Fibroblast of skin of right biceps (primary cell): ENCODE measurements around the gene WEE2.

ENCODE experiments used
- DNase-seq: peaks from one replicate; pipeline ENCODE4 v3.0.0-alpha.2; 2013

Gene WEE2

GRCh38 chr7:141691961-141692360 lies 16.2 kb upstream of the WEE2 start:
- no peak for DNase-seq

GRCh38 chr7:141693082-141693481 lies 15.1 kb upstream of the WEE2 start:
- no peak for DNase-seq

GRCh38 chr7:141695803-141696289 lies 12.3 kb upstream of the WEE2 start:
- DNase-seq: no peak

GRCh38 chr7:141696348-141696747 lies 11.8 kb upstream of the WEE2 start:
- no peak for DNase-seq

- DNase-seq: peak; percentile 65
Observed at GRCh38 chr7:141697211-141697871, 10.8 kb upstream of the WEE2 start.

- no peak for DNase-seq
Observed at GRCh38 chr7:141698247-141699015, 9.7 kb upstream of the WEE2 start.

GRCh38 chr7:141699860-141700259 lies 8.3 kb upstream of the WEE2 start:
- DNase-seq: no peak

GRCh38 chr7:141700296-141700847 lies 7.8 kb upstream of the WEE2 start:
- DNase-seq: peak; percentile 14

- no peak for DNase-seq
Observed at GRCh38 chr7:141700848-141701371, 7.2 kb upstream of the WEE2 start.

- peak; percentile 28 for DNase-seq
Observed at GRCh38 chr7:141701489-141702046, 6.6 kb upstream of the WEE2 start.

- DNase-seq: peak; percentile 34
Observed at GRCh38 chr7:141702047-141702567, 6.0 kb upstream of the WEE2 start, which contains the start of gene DENND11. Gene DENND11 (minus strand): TSS chr7:141702166. CDS start chr7:141702153, 13 bp downstream.

- no peak for DNase-seq
Observed at GRCh38 chr7:141702892-141703291, 5.3 kb upstream of the WEE2 start.

- DNase-seq: no peak
Observed at GRCh38 chr7:141704112-141704511, 4.0 kb upstream of the WEE2 start.

GRCh38 chr7:141704741-141705140 lies 3.4 kb upstream of the WEE2 start:
- DNase-seq: peak; percentile 21

GRCh38 chr7:141706239-141707064 lies 1.7 kb upstream of the WEE2 start:
- DNase-seq: no peak

- DNase-seq: no peak
Observed at GRCh38 chr7:141709318-141709717, 1.2 kb downstream of the WEE2 start.

- DNase-seq: no peak
Observed at GRCh38 chr7:141709749-141710148, 1.6 kb downstream of the WEE2 start.

- DNase-seq: no peak
Observed at GRCh38 chr7:141710301-141710700, 2.1 kb downstream of the WEE2 start.

GRCh38 chr7:141712603-141713255 lies 4.6 kb downstream of the WEE2 start:
- no peak for DNase-seq

- no peak for DNase-seq
Observed at GRCh38 chr7:141713890-141714289, 5.7 kb downstream of the WEE2 start.

- DNase-seq: no peak
Observed at GRCh38 chr7:141714571-141714970, 6.4 kb downstream of the WEE2 start.

- no peak for DNase-seq
Observed at GRCh38 chr7:141715018-141715417, 6.9 kb downstream of the WEE2 start.
